Prostate gland (tissue), 2 donors: ENCODE results near the gene NPAT.

Experiments used
- POLR2A ChIP-seq: fragments of 450-650 bp; IDR thresholded peaks from one replicate; pipeline ENCODE4 v1.6.1; 2016; ENCODE audit warnings: antibody characterized with exemption, mild to moderate bottlenecking
- POLR2AphosphoS5 ChIP-seq: sonication (generic); formaldehyde crosslinking; IDR thresholded peaks from one replicate; pipeline ENCODE4 v1.6.1; 2017; ENCODE audit warnings: antibody characterized with exemption
- TF ChIP-seq, protein P1 (sequence below), 4 experiments: fragments of 200-600 bp in 2 of 4; fragments of 450-650 bp in 2 of 4; sonication (generic) in 2 of 4; IDR thresholded peaks; 1 replicate in 3 of 4; 2 replicates in 1 of 4; pipeline ENCODE4 v1.5.1; 2016 to 2019; ENCODE audit warnings: antibody characterized with exemption in 4 of 4, mild to moderate bottlenecking in 2 of 4, moderate library complexity in 2 of 4

DNA sequence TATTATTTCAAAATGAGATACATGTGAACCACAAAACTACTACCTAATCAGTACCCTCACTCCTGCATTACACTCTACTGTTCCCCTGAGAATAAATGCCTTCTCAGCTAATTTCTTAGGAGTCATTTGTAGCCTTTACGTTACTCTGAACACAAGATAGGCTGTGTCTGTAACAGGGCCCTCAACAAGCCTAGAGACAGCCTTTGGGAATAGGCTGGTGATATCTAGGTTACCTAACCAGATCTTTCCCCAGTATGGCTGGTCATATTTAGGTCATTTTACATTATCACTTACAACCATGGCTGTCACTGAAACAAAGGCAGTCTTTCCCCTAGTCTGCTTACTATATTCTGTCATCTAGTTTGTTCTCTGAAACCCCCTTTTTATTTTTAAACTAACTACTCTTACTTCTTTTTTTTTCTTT is 14.6 kb upstream of the NPAT start:
- TF ChIP-seq POLR2AphosphoS5 (no peak), POLR2A (no peak)
- TF ChIP-seq, protein P1, sequence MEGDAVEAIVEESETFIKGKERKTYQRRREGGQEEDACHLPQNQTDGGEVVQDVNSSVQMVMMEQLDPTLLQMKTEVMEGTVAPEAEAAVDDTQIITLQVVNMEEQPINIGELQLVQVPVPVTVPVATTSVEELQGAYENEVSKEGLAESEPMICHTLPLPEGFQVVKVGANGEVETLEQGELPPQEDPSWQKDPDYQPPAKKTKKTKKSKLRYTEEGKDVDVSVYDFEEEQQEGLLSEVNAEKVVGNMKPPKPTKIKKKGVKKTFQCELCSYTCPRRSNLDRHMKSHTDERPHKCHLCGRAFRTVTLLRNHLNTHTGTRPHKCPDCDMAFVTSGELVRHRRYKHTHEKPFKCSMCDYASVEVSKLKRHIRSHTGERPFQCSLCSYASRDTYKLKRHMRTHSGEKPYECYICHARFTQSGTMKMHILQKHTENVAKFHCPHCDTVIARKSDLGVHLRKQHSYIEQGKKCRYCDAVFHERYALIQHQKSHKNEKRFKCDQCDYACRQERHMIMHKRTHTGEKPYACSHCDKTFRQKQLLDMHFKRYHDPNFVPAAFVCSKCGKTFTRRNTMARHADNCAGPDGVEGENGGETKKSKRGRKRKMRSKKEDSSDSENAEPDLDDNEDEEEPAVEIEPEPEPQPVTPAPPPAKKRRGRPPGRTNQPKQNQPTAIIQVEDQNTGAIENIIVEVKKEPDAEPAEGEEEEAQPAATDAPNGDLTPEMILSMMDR (IDR thresholded peaks at IDR 0.05): no peak
